Muscle layer of duodenum (tissue), 2 donors: Measurements from ENCODE around the gene CLDN2.

Experiments
- H3K27ac ChIP-seq: one replicate; pipeline ENCODE4 v1.7.0; 2013; ENCODE audit warnings: mild to moderate bottlenecking, low read length
- H3K27me3 ChIP-seq: one replicate; pipeline ENCODE4 v1.7.0; 2013; ENCODE audit warnings: low read depth, mild to moderate bottlenecking, control low read depth, low read length
- H3K36me3 ChIP-seq, 2 donors: one replicate each; pipeline ENCODE4 v1.7.0; 2013; ENCODE audit warnings: low read length in 2 of 2, control low read depth in 1 of 2, mild to moderate bottlenecking in 1 of 2; ENCODE audit not compliant: insufficient read depth in 2 of 2, control insufficient read depth in 1 of 2
- H3K4me1 ChIP-seq, 2 donors: one replicate each; pipeline ENCODE4 v1.7.0; 2013; ENCODE audit warnings: low read length in 2 of 2, mild to moderate bottlenecking in 2 of 2, control low read depth in 1 of 2, moderate library complexity in 1 of 2; ENCODE audit not compliant: insufficient read depth in 2 of 2, control insufficient read depth in 1 of 2
- H3K4me3 ChIP-seq, 2 donors: one replicate each; pipeline ENCODE4 v1.7.0; 2013; ENCODE audit warnings: low read length in 2 of 2, low read depth in 1 of 2, mild to moderate bottlenecking in 1 of 2
- H3K9me3 ChIP-seq, 2 donors: one replicate each; pipeline ENCODE4 v1.7.0; 2013; ENCODE audit warnings: low read length in 2 of 2, control low read depth in 1 of 2, mild to moderate bottlenecking in 1 of 2; ENCODE audit not compliant: control insufficient read depth in 1 of 2
- donor health status: healthy.

CLDN2 gene

GRCh38 chrX:106901341-106901740, 18.9 kb upstream of the CLDN2 start:
- no peak overlapping the region for H3K4me3 ChIP-seq
- no peaks in the 10 kb centered on the region for H3K4me1 ChIP-seq
- no peak overlapping the region for H3K27ac ChIP-seq
- H3K36me3 ChIP-seq: no peaks in the 10 kb centered on the region
- no peaks in the 10 kb centered on the region for H3K27me3 ChIP-seq
- no peaks in the 10 kb centered on the region for H3K9me3 ChIP-seq

DNA sequence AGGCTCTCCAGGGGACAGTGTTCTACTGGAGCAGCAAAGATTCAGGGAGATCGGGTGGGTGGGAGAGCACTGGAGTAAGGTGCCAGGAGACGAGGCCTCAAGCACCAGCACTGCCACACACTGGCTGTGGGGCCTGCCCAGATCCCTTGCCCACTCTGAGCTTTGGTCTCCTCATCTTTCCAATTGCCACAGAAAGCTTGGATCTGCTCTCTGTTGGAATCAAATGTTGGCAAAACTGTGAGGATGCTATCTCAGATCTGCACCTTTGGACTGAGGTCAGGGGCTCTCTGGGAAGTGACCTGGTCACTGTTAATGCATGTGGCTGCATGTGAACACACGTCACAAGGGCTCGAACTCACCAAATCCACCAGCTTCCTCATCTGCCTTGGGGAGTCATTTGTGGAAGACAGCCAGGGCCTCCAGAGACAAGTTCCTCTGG, 18.4 kb upstream of the CLDN2 start:
- H3K36me3 ChIP-seq: no peaks in the 10 kb centered on the region
- H3K9me3 ChIP-seq: no peaks in the 10 kb centered on the region
- no peak overlapping the region for H3K4me3 ChIP-seq
- no peaks in the 10 kb centered on the region for H3K27me3 ChIP-seq
- no peaks in the 10 kb centered on the region for H3K4me1 ChIP-seq
- no peak overlapping the region for H3K27ac ChIP-seq

GRCh38 chrX:106902684-106903083, 17.5 kb upstream of the CLDN2 start:
- Histone ChIP-seq H3K4me3 (no peak overlapping the region), H3K27ac (no peak overlapping the region), H3K27me3 (no peaks in the 10 kb centered on the region), H3K9me3 (no peaks in the 10 kb centered on the region), H3K36me3 (no peaks in the 10 kb centered on the region), H3K4me1 (no peaks in the 10 kb centered on the region)

- Histone ChIP-seq H3K27me3 (no peaks in the 10 kb centered on the region), H3K36me3 (no peaks in the 10 kb centered on the region), H3K27ac (no peak within 1 kb of the TSS), H3K4me1 (no peaks in the 10 kb centered on the region), H3K4me3 (no peak within 1 kb of the TSS), H3K9me3 (no peaks in the 10 kb centered on the region)
These were observed 16.8 kb upstream of the CLDN2 start, which contains the start of gene RIPPLY1 for GRCh38 chrX:106903291-106903824. TSS of gene RIPPLY1 (minus strand) at chrX:106903341. CDS start at chrX:106903287, 54 bp downstream.

- H3K36me3 ChIP-seq: no peaks in the 10 kb centered on the region
- H3K9me3 ChIP-seq: no peaks in the 10 kb centered on the region
- no peak overlapping the region for H3K27ac ChIP-seq
- H3K4me3 ChIP-seq: no peak overlapping the region
- no peaks in the 10 kb centered on the region for H3K4me1 ChIP-seq
- no peaks in the 10 kb centered on the region for H3K27me3 ChIP-seq
These were observed 16.2 kb upstream of the CLDN2 start for GRCh38 chrX:106903856-106904528.

DNA sequence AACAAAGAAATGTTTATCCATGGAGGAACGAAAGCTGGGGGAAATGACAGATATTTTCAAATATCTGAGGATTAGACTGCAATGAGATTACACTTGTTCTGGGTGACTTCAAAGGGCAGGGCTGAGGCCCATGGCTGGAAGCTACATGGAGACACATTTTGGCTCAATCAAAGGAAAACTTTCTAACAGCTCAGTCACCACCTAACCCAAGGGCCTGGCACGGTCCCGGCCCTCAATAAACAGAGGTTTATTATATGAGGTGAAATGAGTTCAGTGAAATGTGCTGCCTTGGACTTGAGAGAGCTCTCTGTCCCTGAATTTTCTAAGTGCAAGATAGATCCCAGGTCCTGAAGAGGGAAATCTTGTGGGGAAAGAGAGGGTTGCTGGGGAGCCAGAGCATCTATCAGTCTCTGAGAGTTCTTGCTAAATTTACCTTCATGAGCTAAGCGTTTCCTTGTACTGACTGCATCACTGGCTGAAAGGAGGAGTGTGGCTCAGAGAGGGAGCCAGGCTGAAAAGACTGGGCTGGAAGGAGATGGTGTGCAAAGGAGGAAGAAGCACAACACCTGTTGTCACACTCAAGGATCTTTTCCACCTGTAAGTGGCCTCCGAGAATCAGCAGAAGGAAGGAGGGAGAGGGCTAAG, 15.0 kb upstream of the CLDN2 start:
- Histone ChIP-seq H3K9me3 (no peaks in the 10 kb centered on the region), H3K27ac (no peak overlapping the region), H3K4me1 (no peaks in the 10 kb centered on the region), H3K4me3 (no peak overlapping the region), H3K27me3 (no peaks in the 10 kb centered on the region), H3K36me3 (no peaks in the 10 kb centered on the region)

DNA sequence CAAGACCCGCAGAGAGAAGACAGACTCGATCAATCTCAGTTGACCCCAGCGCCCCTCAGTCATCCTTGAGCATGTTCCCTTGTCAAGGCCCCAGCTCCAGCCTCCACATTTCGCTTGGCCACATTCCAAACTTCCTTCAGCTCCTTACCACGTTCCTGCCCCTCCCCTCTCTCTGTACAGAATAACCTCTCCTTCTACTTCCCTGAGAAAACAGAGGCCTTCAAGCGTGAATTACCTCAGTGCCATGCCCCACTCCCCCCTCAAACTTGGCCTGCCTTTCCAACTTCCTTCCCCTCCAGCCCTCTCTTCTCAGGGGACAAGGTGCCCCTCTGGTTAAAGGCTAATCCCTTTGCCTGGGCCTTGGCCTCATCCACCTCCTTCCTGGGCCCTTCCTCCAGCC, 13.8 kb upstream of the CLDN2 start:
- no peak overlapping the region for H3K4me3 ChIP-seq
- H3K36me3 ChIP-seq: no peaks in the 10 kb centered on the region
- no peak overlapping the region for H3K27ac ChIP-seq
- no peaks in the 10 kb centered on the region for H3K9me3 ChIP-seq
- no peaks in the 10 kb centered on the region for H3K27me3 ChIP-seq
- no peaks in the 10 kb centered on the region for H3K4me1 ChIP-seq

GRCh38 chrX:106912864-106913263, 7.3 kb upstream of the CLDN2 start:
- Histone ChIP-seq H3K27me3 (no peaks in the 10 kb centered on the region), H3K36me3 (no peaks in the 10 kb centered on the region), H3K27ac (no peak overlapping the region), H3K4me1 (no peaks in the 10 kb centered on the region), H3K9me3 (no peaks in the 10 kb centered on the region), H3K4me3 (no peak overlapping the region)

GRCh38 chrX:106917830-106918500, 2.2 kb upstream of the CLDN2 start:
- H3K27ac ChIP-seq: no peak overlapping the region
- no peaks in the 10 kb centered on the region for H3K4me1 ChIP-seq
- H3K27me3 ChIP-seq: no peaks in the 10 kb centered on the region
- H3K9me3 ChIP-seq: no peaks in the 10 kb centered on the region
- H3K36me3 ChIP-seq: no peaks in the 10 kb centered on the region
- H3K4me3 ChIP-seq: no peak overlapping the region

GRCh38 chrX:106921637-106922036, 1.4 kb downstream of the CLDN2 start:
- Histone ChIP-seq H3K4me3 (no peak overlapping the region), H3K27ac (no peak overlapping the region), H3K9me3 (no peaks in the 10 kb centered on the region), H3K4me1 (no peaks in the 10 kb centered on the region), H3K36me3 (no peaks in the 10 kb centered on the region), H3K27me3 (no peaks in the 10 kb centered on the region)

DNA sequence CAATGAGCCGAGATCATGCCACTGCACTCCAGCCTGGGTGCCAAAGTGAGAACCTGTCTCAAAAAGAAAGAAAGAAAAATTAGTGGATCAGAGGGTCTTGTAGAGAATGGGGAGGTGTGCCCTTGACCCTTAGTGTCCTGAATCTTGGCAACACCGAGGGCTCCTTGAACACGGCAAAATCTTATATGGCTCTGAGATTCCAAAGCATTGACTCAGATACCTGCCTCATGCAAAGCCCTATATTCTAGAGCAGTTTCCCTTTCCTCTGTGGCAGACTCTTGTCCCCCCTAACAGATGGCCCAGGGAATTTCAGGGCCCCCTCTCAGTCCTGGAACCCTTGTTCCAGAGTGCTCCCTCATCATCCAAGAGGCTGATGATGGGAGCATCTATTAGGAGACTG, 6.8 kb downstream of the CLDN2 start:
- Histone ChIP-seq H3K27me3 (no peaks in the 10 kb centered on the region), H3K9me3 (no peaks in the 10 kb centered on the region), H3K36me3 (no peaks in the 10 kb centered on the region), H3K27ac (no peak overlapping the region), H3K4me3 (no peak overlapping the region), H3K4me1 (no peaks in the 10 kb centered on the region)
